Endodermal cell (in vitro differentiated cells): ENCODE data around the gene PPM1L. TPM values are rescaled to one million over a fixed set of nuclear protein-coding genes. Genes with fewer than 3 reads are reported as not detected.

Source experiments
- DNase-seq: peaks from one replicate; pipeline ENCODE4 v3.0.0-alpha.2; 2017
- H3K27ac ChIP-seq: 2 replicates; pipeline ENCODE4 v1.5.1; 2013; ENCODE audit warnings: mild to moderate bottlenecking, low read depth, low read length, moderate library complexity
- H3K27me3 ChIP-seq: 2 replicates; pipeline ENCODE4 v1.6.1; 2013; ENCODE audit warnings: mild to moderate bottlenecking, low read length, moderate library complexity; ENCODE audit not compliant: insufficient read depth, control insufficient read depth, poor library complexity, severe bottlenecking
- H3K36me3 ChIP-seq: 2 replicates; pipeline ENCODE4 v1.7.0; 2013; ENCODE audit warnings: mild to moderate bottlenecking, low read length, moderate library complexity; ENCODE audit not compliant: control insufficient read depth, insufficient read depth
- H3K4me1 ChIP-seq: one replicate; pipeline ENCODE4 v1.7.0; 2013; ENCODE audit warnings: low read length; ENCODE audit not compliant: control insufficient read depth, insufficient read depth
- H3K4me3 ChIP-seq: 2 replicates; pipeline ENCODE4 v1.5.1; 2013; ENCODE audit warnings: mild to moderate bottlenecking, low read length, moderate library complexity
- H3K9ac ChIP-seq: 2 replicates; pipeline ENCODE4 v1.6.1; 2013; ENCODE audit warnings: mild to moderate bottlenecking, low read length, moderate library complexity; ENCODE audit not compliant: poor library complexity, severe bottlenecking; ENCODE audit errors: extremely low read depth
- H3K9me3 ChIP-seq: 2 replicates; pipeline ENCODE4 v1.6.1; 2013; ENCODE audit warnings: mild to moderate bottlenecking, low read length, moderate library complexity; ENCODE audit not compliant: control insufficient read depth
- H3K27ac Mint-ChIP-seq: 2 replicates; pipeline ENCODE4 v1.8.0; 2020; ENCODE audit warnings: mixed read lengths
- H3K27me3 Mint-ChIP-seq: 2 replicates; pipeline ENCODE4 v1.8.0; 2021; ENCODE audit warnings: mild to moderate bottlenecking, mixed read lengths; ENCODE audit not compliant: insufficient read depth
- H3K36me3 Mint-ChIP-seq: 2 replicates; pipeline ENCODE4 v1.8.0; 2020; ENCODE audit warnings: low read depth, mixed read lengths
- H3K4me1 Mint-ChIP-seq: 2 replicates; pipeline ENCODE4 v1.8.0; 2020; ENCODE audit warnings: mixed read lengths
- H3K4me3 Mint-ChIP-seq: 2 replicates; pipeline ENCODE4 v1.8.0; 2020; ENCODE audit warnings: mild to moderate bottlenecking, moderate library complexity, mixed read lengths
- H3K9me3 Mint-ChIP-seq: 2 replicates; pipeline ENCODE4 v1.8.0; 2020; ENCODE audit warnings: mild to moderate bottlenecking, mixed read lengths
- CTCF ChIP-seq: fragments of 200-600 bp; sonication (generic); conservative IDR thresholded peaks from 2 replicates; pipeline ENCODE4 v1.5.0; 2021; ENCODE audit warnings: antibody characterized with exemption, mild to moderate bottlenecking
- WGBS, 2 experiments: methylation state at CpG; one replicate each; pipeline versions ENCODE4 v1.1.5 to v1.1.7; 2013; ENCODE audit warnings: missing lambda C conversion rate in 2 of 2, mixed read lengths in 1 of 2; ENCODE audit not compliant: insufficient coverage in 1 of 2, insufficient read length in 1 of 2; 5-methylcytosine and 5-hydroxymethylcytosine counted together
- total RNA-seq, 2 donors: library from RNA; stranded (reverse); fragmentation: NEBNext Ultra II Directional in 1 of 2; extraction: Animal tissue kit (Norgen Biotek cat#: 25700) in 1 of 2; gene quantifications; 2 replicates in 1 of 2; 3 replicates in 1 of 2; pipeline ENCODE4 v1.2.1, GENCODE V29; 2021

The PPM1L gene
- total RNA-seq, 2 donors from 2014 or later = 1.6 to 3.3 TPM

GRCh38 chr3:161101609-161102008, 345.6 kb downstream of the PPM1L start:
- no peak overlapping the region for H3K9ac ChIP-seq
- H3K4me1 Mint-ChIP-seq = peaks cover 4% of the 10 kb centered on the region
- H3K9me3 ChIP-seq = no peaks in the 10 kb centered on the region
- H3K27me3 ChIP-seq = peaks cover 22% of the 10 kb centered on the region
- no peak overlapping the region for H3K27ac Mint-ChIP-seq
- no peaks in the 10 kb centered on the region for H3K4me1 ChIP-seq
- DNase-seq = no peak
- 100% methylated on average over 3 of the region's 3 CpGs; no CpG with 5 or more reads in 1 of the 2 experiments for WGBS, 2 experiments
- peaks cover 33% of the 10 kb centered on the region for H3K36me3 Mint-ChIP-seq
- no peak overlapping the region for H3K27ac ChIP-seq
- peaks cover 11% of the 10 kb centered on the region for H3K36me3 ChIP-seq
- no peaks in the 10 kb centered on the region for H3K9me3 Mint-ChIP-seq
- no peak overlapping the region for H3K4me3 Mint-ChIP-seq
- no peak overlapping the region for H3K4me3 ChIP-seq
- peaks cover 10% of the 10 kb centered on the region for H3K27me3 Mint-ChIP-seq
- TF ChIP-seq CTCF = no peak

DNA sequence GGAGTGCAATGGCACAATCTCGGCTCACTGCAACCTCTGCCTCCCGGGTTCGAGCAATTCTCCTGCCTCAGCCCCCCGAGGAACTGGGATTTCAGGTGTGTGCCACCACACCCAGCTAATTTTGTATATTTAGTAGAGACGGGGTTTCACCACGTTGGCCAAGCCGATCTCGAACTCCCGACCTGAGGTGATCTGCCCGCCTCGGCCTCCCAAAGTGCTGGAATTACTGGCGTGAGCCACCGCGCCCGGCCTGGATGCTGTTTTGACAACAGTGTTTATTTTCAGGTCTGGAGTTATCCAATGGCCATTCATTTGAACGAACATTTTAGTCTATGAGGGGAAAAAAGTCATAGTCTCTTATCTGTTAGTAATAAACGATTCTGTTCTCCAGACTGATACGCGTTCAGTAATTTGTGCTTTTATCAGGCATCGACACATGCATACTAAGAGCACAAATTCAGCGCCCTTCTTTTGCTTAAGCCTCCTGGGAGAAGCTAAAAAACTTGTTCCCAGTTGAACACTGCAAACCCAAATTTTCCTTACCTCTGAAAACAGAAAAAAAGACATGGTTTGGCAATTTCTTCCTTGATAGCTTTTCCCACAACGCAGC, 347.9 kb downstream of the PPM1L start:
- Histone ChIP-seq H3K27me3 (peaks cover 22% of the 10 kb centered on the region), H3K9ac (peak overlapping the region; percentile 65), H3K4me3 (peak overlapping the region; percentile 72), H3K36me3 (peaks cover 11% of the 10 kb centered on the region), H3K9me3 (no peaks in the 10 kb centered on the region), H3K4me1 (no peaks in the 10 kb centered on the region), H3K27ac (no peak overlapping the region)
- DNase-seq = no peak
- Mint-ChIP-seq H3K36me3 (peaks cover 33% of the 10 kb centered on the region), H3K27ac (peak overlapping the region; percentile 87), H3K27me3 (peaks cover 10% of the 10 kb centered on the region), H3K9me3 (no peaks in the 10 kb centered on the region), H3K4me1 (peaks cover 4% of the 10 kb centered on the region), H3K4me3 (peak overlapping the region; percentile 71)
- 94% methylated on average over 14 to 22 of the region's 22 CpGs for WGBS, 2 experiments
- TF ChIP-seq CTCF = no peak

- peak within 1 kb of the TSS; percentile 87 for H3K27ac Mint-ChIP-seq
- no peak for TF ChIP-seq CTCF
- WGBS, 2 experiments = 10 to 11% methylated on average over 35 to 97 of the region's 97 CpGs
- peak within 1 kb of the TSS; percentile 71 for H3K4me3 Mint-ChIP-seq
- peak within 1 kb of the TSS; percentile 72 for H3K4me3 ChIP-seq
- H3K36me3 ChIP-seq = peaks cover 11% of the 10 kb centered on the region
- H3K9ac ChIP-seq = peak within 1 kb of the TSS; percentile 65
- H3K9me3 ChIP-seq = no peaks in the 10 kb centered on the region
- H3K27me3 Mint-ChIP-seq = peaks cover 10% of the 10 kb centered on the region
- H3K27ac ChIP-seq = no peak within 1 kb of the TSS
- peak; percentile 89 for DNase-seq
- no peaks in the 10 kb centered on the region for H3K9me3 Mint-ChIP-seq
- peaks cover 22% of the 10 kb centered on the region for H3K27me3 ChIP-seq
- peaks cover 30% of the 10 kb centered on the region for H3K36me3 Mint-ChIP-seq
- no peaks in the 10 kb centered on the region for H3K4me1 ChIP-seq
- H3K4me1 Mint-ChIP-seq = peaks cover 4% of the 10 kb centered on the region
These were observed 348.8 kb downstream of the PPM1L start, which contains the start of gene B3GALNT1 for GRCh38 chr3:161104561-161105551. B3GALNT1 (minus strand) TSS chr3:161105349; CDS start chr3:161086754, 18,595 bp downstream.
